GM10248 (cell line): ENCODE results near the gene CHST13.

Experiments used
- CTCF ChIA-PET: fragments of 300-600 bp; sonication (Branson Sonifier 250); formaldehyde crosslinking; extraction: SDS; loops from one replicate; lab custom pipeline; 2021; ENCODE audit warnings: antibody characterized with exemption; lab: Yijun Ruan, JAX
- POLR2A ChIA-PET: fragments of 350-650 bp; sonication (Branson Sonifier 250); formaldehyde crosslinking; extraction: SDS; loops from one replicate; lab custom pipeline; 2020; ENCODE audit warnings: antibody characterized with exemption; lab: Yijun Ruan, JAX
- DNase-seq: peaks from one replicate; pipeline ENCODE4 v3.0.0; 2012; ENCODE audit errors: extremely low spot score
- TF ChIP-seq, protein P1 (sequence below): IDR thresholded peaks from 2 replicates; pipeline ENCODE4 v1.5.1; 2012; ENCODE audit warnings: mild to moderate bottlenecking, low read depth; ENCODE audit errors: extremely low read depth, missing control alignments, control extremely low read depth

Gene CHST13

GRCh38 chr3:126498461-126498860 lies 25.5 kb upstream of the CHST13 start:
- DNase-seq: no peak
- TF ChIP-seq, protein P1, sequence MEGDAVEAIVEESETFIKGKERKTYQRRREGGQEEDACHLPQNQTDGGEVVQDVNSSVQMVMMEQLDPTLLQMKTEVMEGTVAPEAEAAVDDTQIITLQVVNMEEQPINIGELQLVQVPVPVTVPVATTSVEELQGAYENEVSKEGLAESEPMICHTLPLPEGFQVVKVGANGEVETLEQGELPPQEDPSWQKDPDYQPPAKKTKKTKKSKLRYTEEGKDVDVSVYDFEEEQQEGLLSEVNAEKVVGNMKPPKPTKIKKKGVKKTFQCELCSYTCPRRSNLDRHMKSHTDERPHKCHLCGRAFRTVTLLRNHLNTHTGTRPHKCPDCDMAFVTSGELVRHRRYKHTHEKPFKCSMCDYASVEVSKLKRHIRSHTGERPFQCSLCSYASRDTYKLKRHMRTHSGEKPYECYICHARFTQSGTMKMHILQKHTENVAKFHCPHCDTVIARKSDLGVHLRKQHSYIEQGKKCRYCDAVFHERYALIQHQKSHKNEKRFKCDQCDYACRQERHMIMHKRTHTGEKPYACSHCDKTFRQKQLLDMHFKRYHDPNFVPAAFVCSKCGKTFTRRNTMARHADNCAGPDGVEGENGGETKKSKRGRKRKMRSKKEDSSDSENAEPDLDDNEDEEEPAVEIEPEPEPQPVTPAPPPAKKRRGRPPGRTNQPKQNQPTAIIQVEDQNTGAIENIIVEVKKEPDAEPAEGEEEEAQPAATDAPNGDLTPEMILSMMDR: no peak
- ChIA-PET CTCF (no interaction called here), POLR2A (no interaction called here)

GRCh38 chr3:126498929-126499328 lies 25.0 kb upstream of the CHST13 start:
- TF ChIP-seq, protein P1: no peak
- ChIA-PET CTCF (no interaction called here), POLR2A (no interaction called here)
- DNase-seq: no peak

GRCh38 chr3:126499401-126499800 lies 24.6 kb upstream of the CHST13 start:
- CTCF ChIA-PET: no interaction called here
- TF ChIP-seq, protein P1: no peak
- POLR2A ChIA-PET: no interaction called here
- DNase-seq: no peak

DNA sequence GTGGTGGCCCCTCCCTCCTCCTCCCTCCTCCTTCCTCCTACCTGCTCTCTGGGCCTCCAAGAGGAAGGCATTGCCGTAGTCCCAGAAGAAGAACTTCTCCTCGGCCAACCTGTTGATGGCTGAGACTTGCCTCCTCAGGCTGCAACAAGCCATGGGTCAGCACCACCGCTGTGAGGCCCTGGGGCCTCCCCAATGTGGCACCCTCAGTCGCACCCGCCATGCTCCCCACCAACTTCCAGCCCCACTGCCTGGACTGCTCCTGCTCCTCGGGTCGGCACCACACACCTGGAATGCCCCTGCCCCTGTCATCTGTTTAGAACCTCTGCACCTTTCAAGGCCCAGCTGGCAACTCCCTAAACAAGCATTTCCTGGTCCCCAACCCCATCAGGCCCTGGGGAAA lies 23.9 kb upstream of the CHST13 start:
- ChIA-PET CTCF (no interaction called here), POLR2A (no interaction called here)
- TF ChIP-seq, protein P1: no peak
- DNase-seq: no peak

DNA sequence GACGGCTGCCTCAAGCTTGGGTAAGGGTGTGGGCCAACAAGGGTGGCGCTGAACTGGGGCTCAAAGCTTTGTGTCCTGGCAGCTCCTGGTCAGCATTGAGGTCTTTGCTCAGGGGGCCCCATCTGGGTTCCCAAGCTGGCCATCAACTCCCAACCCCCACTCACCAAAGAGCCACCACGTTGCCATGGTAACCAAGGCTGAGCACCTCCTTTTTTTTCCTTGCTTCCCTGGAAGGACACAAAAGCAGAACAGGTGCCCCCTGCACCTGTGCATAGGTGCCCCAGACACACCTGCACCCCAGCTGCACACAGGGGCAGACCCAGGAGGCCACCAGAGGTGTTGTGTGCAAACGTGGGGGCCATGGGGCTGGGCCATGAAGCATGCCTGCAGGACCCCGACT lies 22.9 kb upstream of the CHST13 start:
- DNase-seq: no peak
- TF ChIP-seq, protein P1: no peak
- ChIA-PET POLR2A (no interaction called here), CTCF (interaction anchor here (1.0 kb wide), 1 partner anchor 21 kb away, joined by 6 read pairs; no protein-coding TSS in a partner anchor)

DNA sequence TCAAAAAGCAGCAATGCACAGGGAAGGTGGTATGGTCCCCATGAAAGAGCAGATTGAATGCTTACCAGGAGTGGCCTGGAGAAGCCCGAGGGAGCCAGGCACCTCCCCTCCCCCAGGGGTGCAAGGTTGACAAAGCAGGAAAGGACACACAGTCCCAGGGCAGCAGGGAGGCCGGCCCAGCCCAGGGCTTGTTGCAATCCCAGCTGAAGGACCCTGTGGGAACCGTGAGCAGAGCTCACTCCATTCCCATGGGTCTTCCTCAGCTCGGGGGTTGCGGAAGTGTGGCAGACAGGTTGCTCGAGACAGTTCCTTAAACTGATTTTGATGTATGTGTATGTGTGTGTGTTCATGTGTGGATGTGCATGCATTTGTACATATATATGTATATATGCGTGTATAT lies 22.2 kb upstream of the CHST13 start:
- TF ChIP-seq, protein P1: no peak
- POLR2A ChIA-PET: no interaction called here
- CTCF ChIA-PET: no interaction called here
- no peak for DNase-seq

DNA sequence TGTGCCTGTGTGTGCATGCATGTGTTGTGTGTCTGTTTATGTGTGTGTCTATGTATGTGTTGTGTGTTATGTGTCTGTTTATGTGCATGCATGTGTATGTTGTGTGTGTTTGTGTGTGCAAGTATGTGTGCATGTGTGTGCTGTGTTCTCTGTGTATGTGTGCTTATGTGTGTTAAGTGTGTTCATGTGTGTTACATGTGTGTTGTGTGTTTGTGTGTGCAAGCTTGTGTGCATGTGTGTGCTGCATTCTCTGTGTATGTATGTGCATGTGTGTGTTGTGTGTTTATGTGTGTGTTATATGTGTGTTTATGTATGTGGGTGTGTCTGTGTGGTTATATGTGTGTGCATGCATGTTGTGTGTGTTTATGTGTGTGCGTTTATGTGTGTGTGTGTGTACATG lies 21.3 kb upstream of the CHST13 start:
- ChIA-PET POLR2A (no interaction called here), CTCF (no interaction called here)
- TF ChIP-seq, protein P1: no peak
- DNase-seq: no peak
